H9 (cell line): ENCODE measurements around the gene CBX5. TPM values are rescaled to one million over a fixed set of nuclear protein-coding genes. Genes with fewer than 3 reads are reported as not detected.
"Not testable (repeated sequence)": the region's sequence is repeated elsewhere in the genome, so short reads cannot be mapped to it uniquely, and the experiment has no call there.

Experiments
- DNase-seq: peaks from one replicate; pipeline ENCODE4 v3.0.0-alpha.2; 2017
- H2AFZ ChIP-seq: one replicate; pipeline ENCODE4 v1.6.1; 2013; ENCODE audit warnings: mild to moderate bottlenecking, low read length, control low read depth, moderate library complexity
- H2AK5ac ChIP-seq: 2 replicates; pipeline ENCODE4 v1.6.1; 2013; ENCODE audit warnings: low read length, control low read depth, mixed read lengths; ENCODE audit not compliant: insufficient read length
- H2BK120ac ChIP-seq: one replicate; pipeline ENCODE4 v1.6.1; 2013; ENCODE audit warnings: low read depth, mild to moderate bottlenecking, low read length, control low read depth, inconsistent platforms; ENCODE audit not compliant: poor library complexity, severe bottlenecking
- H2BK12ac ChIP-seq: 2 replicates; pipeline ENCODE4 v1.6.1; 2013; ENCODE audit warnings: low read length, control low read depth, mixed read lengths, low read depth; ENCODE audit not compliant: insufficient read length
- H2BK15ac ChIP-seq: 2 replicates; pipeline ENCODE4 v1.6.1; 2013; ENCODE audit warnings: low read depth, low read length, control low read depth
- H2BK20ac ChIP-seq: one replicate; pipeline ENCODE4 v1.6.1; 2013; ENCODE audit warnings: low read depth, mild to moderate bottlenecking, low read length, control low read depth, inconsistent platforms; ENCODE audit not compliant: poor library complexity, severe bottlenecking
- H2BK5ac ChIP-seq: 2 replicates; pipeline ENCODE4 v1.6.1; 2013; ENCODE audit warnings: low read length, control low read depth, mixed read lengths; ENCODE audit not compliant: insufficient read length
- H3K14ac ChIP-seq: 2 replicates; pipeline ENCODE4 v1.6.1; 2013; ENCODE audit warnings: low read length, control low read depth; ENCODE audit not compliant: insufficient read depth
- H3K18ac ChIP-seq: 2 replicates; pipeline ENCODE4 v1.6.1; 2013; ENCODE audit warnings: low read depth, mild to moderate bottlenecking, mixed read lengths, low read length, control low read depth; ENCODE audit not compliant: insufficient read length
- H3K23ac ChIP-seq: 2 replicates; pipeline ENCODE4 v1.6.1; 2013; ENCODE audit warnings: low read length, control low read depth, mixed read lengths, low read depth; ENCODE audit not compliant: insufficient read length
- H3K23me2 ChIP-seq: 2 replicates; pipeline ENCODE4 v1.6.1; 2013; ENCODE audit warnings: low read depth, mild to moderate bottlenecking, mixed read lengths, low read length, control low read depth; ENCODE audit not compliant: insufficient read length, poor library complexity, severe bottlenecking
- H3K27ac ChIP-seq: 2 replicates; pipeline ENCODE4 v1.5.1; 2013; ENCODE audit warnings: low read length, control low read depth, mixed read lengths, low read depth; ENCODE audit not compliant: insufficient read length
- H3K27me3 ChIP-seq: 2 replicates; pipeline ENCODE4 v1.6.1; 2013; ENCODE audit warnings: low read length, control low read depth, inconsistent platforms; ENCODE audit not compliant: insufficient read depth
- H3K4ac ChIP-seq: 2 replicates; pipeline ENCODE4 v1.6.1; 2013; ENCODE audit warnings: low read depth, mild to moderate bottlenecking, control low read depth, inconsistent platforms, low read length, moderate library complexity
- H3K4me1 ChIP-seq: 2 replicates; pipeline ENCODE4 v1.6.1; 2013; ENCODE audit warnings: low read length, control low read depth, inconsistent platforms; ENCODE audit not compliant: insufficient read depth
- H3K4me2 ChIP-seq: 2 replicates; pipeline ENCODE4 v1.6.1; 2013; ENCODE audit warnings: low read length, control low read depth, mixed read lengths; ENCODE audit not compliant: insufficient read length, insufficient read depth
- H3K56ac ChIP-seq: 2 replicates; pipeline ENCODE4 v1.6.1; 2013; ENCODE audit warnings: low read depth, mild to moderate bottlenecking, mixed read lengths, low read length, control low read depth; ENCODE audit not compliant: insufficient read length
- H3K79me1 ChIP-seq: 2 replicates; pipeline ENCODE4 v1.6.1; 2013; ENCODE audit warnings: low read depth, mild to moderate bottlenecking, moderate library complexity, low read length, control low read depth, inconsistent platforms; ENCODE audit not compliant: insufficient read depth, poor library complexity, severe bottlenecking
- H3K79me2 ChIP-seq: 2 replicates; pipeline ENCODE4 v1.6.1; 2013; ENCODE audit warnings: low read length, control low read depth, inconsistent platforms; ENCODE audit not compliant: insufficient read depth
- H3K9ac ChIP-seq: 2 replicates; pipeline ENCODE4 v1.6.1; 2013; ENCODE audit warnings: low read length, control low read depth, mixed read lengths; ENCODE audit not compliant: insufficient read length; ENCODE audit errors: extremely low read depth
- H3K9me3 ChIP-seq: one replicate; pipeline ENCODE4 v1.6.1; 2013; ENCODE audit warnings: low read depth, low read length, inconsistent platforms; ENCODE audit not compliant: control insufficient read depth
- H3T11ph ChIP-seq: one replicate; pipeline ENCODE4 v1.6.1; 2013; ENCODE audit warnings: mild to moderate bottlenecking, low read length, control low read depth, inconsistent platforms
- H4K20me1 ChIP-seq: one replicate; pipeline ENCODE4 v1.6.1; 2013; ENCODE audit not compliant: control insufficient read depth, insufficient read length, insufficient read depth
- H4K5ac ChIP-seq: 2 replicates; pipeline ENCODE4 v1.6.1; 2013; ENCODE audit warnings: low read depth, mild to moderate bottlenecking, mixed read lengths, low read length, control low read depth; ENCODE audit not compliant: insufficient read length
- H4K8ac ChIP-seq: replicated peaks from 2 replicates; pipeline ENCODE4 v1.6.1; 2013; ENCODE audit warnings: low read length, control low read depth, mixed read lengths, low read depth; ENCODE audit not compliant: insufficient read length
- H4K91ac ChIP-seq: 2 replicates; pipeline ENCODE4 v1.6.1; 2013; ENCODE audit warnings: low read depth, mild to moderate bottlenecking, moderate library complexity, mixed read lengths, low read length, control low read depth; ENCODE audit not compliant: insufficient read length
- H3K27ac Mint-ChIP-seq, 3 experiments: 2 replicates in 2 of 3; 3 replicates in 1 of 3; pipeline ENCODE4 v1.8.0; 2020 to 2021; ENCODE audit warnings: mixed read lengths in 3 of 3, mild to moderate bottlenecking in 1 of 3, moderate library complexity in 1 of 3
- H3K27me3 Mint-ChIP-seq: 2 replicates; pipeline ENCODE4 v1.8.0; 2021; ENCODE audit warnings: low read depth, mild to moderate bottlenecking, moderate library complexity, mixed read lengths
- H3K36me3 Mint-ChIP-seq, 3 experiments: 2 replicates in 2 of 3; 3 replicates in 1 of 3; pipeline ENCODE4 v1.8.0; 2020 to 2021; ENCODE audit warnings: low read depth in 3 of 3, mixed read lengths in 3 of 3; ENCODE audit not compliant: insufficient read depth in 1 of 3
- H3K4me1 Mint-ChIP-seq, 2 experiments: 2 replicates each; pipeline ENCODE4 v1.8.0; 2020; ENCODE audit warnings: mixed read lengths in 2 of 2
- H3K4me3 Mint-ChIP-seq, 2 experiments: 2 replicates in 1 of 2; 3 replicates in 1 of 2; pipeline ENCODE4 v1.8.0; 2020 to 2021; ENCODE audit warnings: mild to moderate bottlenecking in 2 of 2, mixed read lengths in 2 of 2, moderate library complexity in 1 of 2
- H3K9me3 Mint-ChIP-seq, 2 experiments: 2 replicates in 1 of 2; 3 replicates in 1 of 2; pipeline ENCODE4 v1.8.0; 2020; ENCODE audit warnings: mild to moderate bottlenecking in 2 of 2, mixed read lengths in 2 of 2, moderate library complexity in 1 of 2
- WGBS: extraction: QIAGEN DNeasy Blood & Tissue Kit; methylation state at CpG from one replicate; pipeline ENCODE4 v1.1.7; 2013; ENCODE audit warnings: missing lambda C conversion rate, low lambda C conversion rate, mixed read lengths; ENCODE audit not compliant: insufficient read length; ENCODE audit errors: extremely low coverage; 5-methylcytosine and 5-hydroxymethylcytosine counted together
- total RNA-seq: library from RNA; stranded (reverse); gene quantifications from 2 replicates; pipeline ENCODE4 v1.2.1, GENCODE V29; 2021
- TF ChIP-seq, protein P1 (sequence below): fragments of 200-600 bp; sonication (generic); conservative IDR thresholded peaks from 3 replicates; pipeline ENCODE4 v1.8.0; 2021; ENCODE audit warnings: antibody characterized with exemption, mild to moderate bottlenecking

Gene CBX5
- total RNA-seq, 1 experiment from 2014 or later, result 206 TPM

DNA sequence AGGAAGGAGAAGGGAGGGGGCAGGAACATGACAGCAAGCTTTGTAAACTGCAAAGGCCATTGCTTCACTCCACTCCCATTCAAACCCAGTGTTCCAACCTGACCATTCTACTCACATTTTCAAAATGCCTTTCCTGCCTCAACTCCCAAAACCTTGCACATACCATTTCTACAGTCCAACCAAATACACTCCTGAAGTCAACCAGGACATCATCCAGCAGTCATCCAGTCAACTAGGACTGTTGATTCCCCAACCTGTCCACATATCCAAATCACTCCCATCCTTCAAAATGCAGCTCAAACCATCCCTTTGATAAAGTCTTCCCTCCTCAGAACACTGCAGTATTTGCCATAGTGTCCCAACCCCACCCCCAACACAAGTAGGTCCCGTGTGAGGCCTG, 94.0 kb downstream of the CBX5 start:
- H3K14ac ChIP-seq, result no peak overlapping the region
- no peak overlapping the region for H2AK5ac ChIP-seq
- no peak overlapping the region for H3K27ac Mint-ChIP-seq
- H2BK15ac ChIP-seq, result no peak overlapping the region
- peaks cover 0 to 16% (median 6%) of the 10 kb centered on the region in 3 experiments; a peak in 5 of 7 replicates for H3K36me3 Mint-ChIP-seq
- H4K91ac ChIP-seq, result no peak overlapping the region
- peaks cover 2% of the 10 kb centered on the region; the same call in 1 of the 2 replicates for H3K27me3 ChIP-seq
- no peak overlapping the region for H2BK5ac ChIP-seq
- no peak overlapping the region for H2BK12ac ChIP-seq
- H3K23me2 ChIP-seq, result no peaks in the 10 kb centered on the region
- WGBS, result no CpG with 5 or more reads among the region's 1 CpG
- H2BK120ac ChIP-seq, result no peak overlapping the region
- no peak overlapping the region for H3K9ac ChIP-seq
- H3K4me2 ChIP-seq, result no peak overlapping the region
- H3T11ph ChIP-seq, result no peak overlapping the region
- no peaks in the 10 kb centered on the region for H3K79me1 ChIP-seq
- H3K9me3 ChIP-seq, result no peaks in the 10 kb centered on the region
- no peak overlapping the region for H3K4me3 Mint-ChIP-seq
- H3K79me2 ChIP-seq, result no peaks in the 10 kb centered on the region
- H3K23ac ChIP-seq, result no peak overlapping the region
- H3K4me1 Mint-ChIP-seq, result peaks cover 4 to 15% of the 10 kb centered on the region in 2 experiments
- H3K4ac ChIP-seq, result no peak overlapping the region
- no peaks in the 10 kb centered on the region for H3K4me1 ChIP-seq
- H3K27me3 Mint-ChIP-seq, result peaks cover 17% of the 10 kb centered on the region
- no peak overlapping the region for H3K27ac ChIP-seq
- H4K5ac ChIP-seq, result no peak overlapping the region
- no peak overlapping the region for H4K8ac ChIP-seq
- no peak overlapping the region for H2BK20ac ChIP-seq
- H3K9me3 Mint-ChIP-seq, result no peaks in the 10 kb centered on the region
- H3K56ac ChIP-seq, result no peak overlapping the region
- TF ChIP-seq, protein P1, sequence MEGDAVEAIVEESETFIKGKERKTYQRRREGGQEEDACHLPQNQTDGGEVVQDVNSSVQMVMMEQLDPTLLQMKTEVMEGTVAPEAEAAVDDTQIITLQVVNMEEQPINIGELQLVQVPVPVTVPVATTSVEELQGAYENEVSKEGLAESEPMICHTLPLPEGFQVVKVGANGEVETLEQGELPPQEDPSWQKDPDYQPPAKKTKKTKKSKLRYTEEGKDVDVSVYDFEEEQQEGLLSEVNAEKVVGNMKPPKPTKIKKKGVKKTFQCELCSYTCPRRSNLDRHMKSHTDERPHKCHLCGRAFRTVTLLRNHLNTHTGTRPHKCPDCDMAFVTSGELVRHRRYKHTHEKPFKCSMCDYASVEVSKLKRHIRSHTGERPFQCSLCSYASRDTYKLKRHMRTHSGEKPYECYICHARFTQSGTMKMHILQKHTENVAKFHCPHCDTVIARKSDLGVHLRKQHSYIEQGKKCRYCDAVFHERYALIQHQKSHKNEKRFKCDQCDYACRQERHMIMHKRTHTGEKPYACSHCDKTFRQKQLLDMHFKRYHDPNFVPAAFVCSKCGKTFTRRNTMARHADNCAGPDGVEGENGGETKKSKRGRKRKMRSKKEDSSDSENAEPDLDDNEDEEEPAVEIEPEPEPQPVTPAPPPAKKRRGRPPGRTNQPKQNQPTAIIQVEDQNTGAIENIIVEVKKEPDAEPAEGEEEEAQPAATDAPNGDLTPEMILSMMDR, result no peak
- no peaks in the 10 kb centered on the region for H4K20me1 ChIP-seq
- DNase-seq, result no peak
- H3K18ac ChIP-seq, result no peak overlapping the region
- no peak overlapping the region for H2AFZ ChIP-seq

DNA sequence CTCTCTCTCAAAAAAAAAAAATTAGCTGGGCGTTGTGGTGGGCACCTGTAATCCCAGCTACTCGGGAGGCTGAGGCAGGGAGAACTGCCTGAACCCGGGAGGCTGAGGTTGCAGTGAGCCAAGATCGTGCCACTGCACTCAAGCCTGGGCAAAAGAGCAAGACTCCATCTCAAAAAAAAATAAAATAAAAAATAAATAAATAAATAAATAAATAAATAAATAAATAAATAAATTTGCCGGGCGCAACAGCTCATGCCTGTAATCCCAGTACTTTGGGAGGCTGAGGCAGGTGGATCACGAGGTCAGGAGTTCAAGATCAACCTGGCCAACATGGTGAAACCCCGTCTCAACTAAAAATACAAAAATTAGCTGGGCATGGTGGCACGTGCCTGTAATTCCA, 94.6 kb downstream of the CBX5 start:
- not testable (repeated sequence) for H3K9ac ChIP-seq, H3K4me3 Mint-ChIP-seq, H2BK20ac ChIP-seq, H2BK15ac ChIP-seq, H3K23ac ChIP-seq, H3K27ac Mint-ChIP-seq, H3K4ac ChIP-seq, H3K27me3 ChIP-seq, H3K18ac ChIP-seq, H4K91ac ChIP-seq, H3T11ph ChIP-seq, H2BK5ac ChIP-seq, H4K20me1 ChIP-seq, H3K4me1 ChIP-seq, H4K8ac ChIP-seq, H2BK120ac ChIP-seq, H3K14ac ChIP-seq, H3K27ac ChIP-seq, H3K23me2 ChIP-seq, H2AK5ac ChIP-seq, H2AFZ ChIP-seq, H4K5ac ChIP-seq, H2BK12ac ChIP-seq, DNase-seq, H3K79me1 ChIP-seq, H3K9me3 ChIP-seq, H3K4me2 ChIP-seq, H3K9me3 Mint-ChIP-seq, H3K56ac ChIP-seq, H3K79me2 ChIP-seq
- Mint-ChIP-seq H3K36me3 (peaks cover 0 to 16% (median 6%) of the 10 kb centered on the region in 3 experiments; a peak in 5 of 7 replicates), H3K4me1 (peaks cover 4 to 15% of the 10 kb centered on the region in 2 experiments), H3K27me3 (peaks cover 14% of the 10 kb centered on the region)
- WGBS, result no CpG with 5 or more reads among the region's 9 CpGs
